K562 treated with DMSO at 1 percent for 4 hours (cell line): ENCODE data around the gene EFCAB11. TPM values are rescaled to one million over a fixed set of nuclear protein-coding genes. Genes with fewer than 3 reads are reported as not detected.

Experiments
- total RNA-seq: library from RNA; unstranded; fragments of 300-600 nt; gene quantifications from 2 replicates; pipeline ENCODE4 v1.2.3, GENCODE V29; 2022; ENCODE audit not compliant: insufficient read depth

Gene EFCAB11
- total RNA-seq: 2.6 and 10.8 TPM in 2 replicates

DNA sequence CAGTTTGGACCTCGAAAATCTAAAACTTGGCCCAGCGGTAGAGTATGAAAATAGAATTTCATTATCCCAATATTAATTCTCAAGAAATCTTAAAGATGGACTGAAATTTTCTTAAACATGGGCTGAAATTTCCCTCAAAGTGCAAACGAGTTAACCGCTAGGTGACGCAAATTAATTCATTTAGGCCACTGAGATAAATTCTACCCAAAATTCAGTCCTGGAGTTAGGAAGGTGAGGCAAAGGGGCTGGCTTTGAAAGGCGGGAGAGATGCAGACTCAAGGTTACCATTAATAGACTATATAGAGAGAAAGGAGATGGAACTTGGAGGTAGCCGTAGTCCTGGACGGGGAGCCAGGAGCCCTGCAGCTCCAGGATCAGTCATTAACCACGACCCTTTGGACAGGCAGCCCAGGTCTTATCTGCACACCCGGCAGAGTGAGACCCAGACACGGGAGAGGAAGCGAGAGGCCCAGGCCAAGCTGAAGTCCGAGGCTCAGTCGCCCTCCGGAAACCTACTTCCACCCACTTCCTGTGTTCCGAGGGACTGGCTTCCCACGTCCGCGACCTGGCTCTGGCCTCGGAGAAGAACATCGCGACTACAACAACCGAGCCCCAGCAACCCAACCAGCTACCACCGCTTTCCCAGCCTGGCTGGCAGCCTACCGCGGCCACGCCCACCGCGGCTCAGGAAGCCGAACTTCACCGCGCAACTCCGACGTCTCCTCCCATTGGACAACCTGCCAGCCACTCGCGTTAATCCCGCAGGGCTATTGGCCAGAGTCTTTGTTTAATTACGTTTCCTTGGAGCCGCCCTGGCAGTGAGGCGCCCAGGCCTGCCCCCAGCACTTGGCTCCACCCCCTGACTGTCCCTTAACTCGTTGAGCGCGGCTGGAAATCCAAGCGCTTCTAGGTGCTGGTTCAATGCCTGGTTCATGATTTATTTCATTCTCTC lies at the start of gene EFCAB11:
TSS of gene EFCAB11 (minus strand) at position 661 of the 952 bp plus-strand sequence. CDS start at position 591, 70 bp downstream.

GRCh38 chr14:89955745-89956660 lies 1.5 kb upstream of the EFCAB11 start, which contains the start of gene TDP1:
Gene TDP1, plus strand, starts transcription at chr14:89955927. Its CDS starts 7,188 bp downstream, at chr14:89963115.

Other genes with a start within 250 kb of the EFCAB11 start
- 10.0 and 11.8 TPM in 2 replicates for gene TDP1, start 1.2 kb upstream of the EFCAB11 start, total RNA-seq
- gene KCNK13, start 107.3 kb upstream of the EFCAB11 start, total RNA-seq: not detected in 2 replicates